GM10847 (cell line): Measurements from ENCODE around the gene NXN.

Source experiments
- POLR2A ChIP-seq: IDR thresholded peaks from 2 replicates; pipeline ENCODE4 v1.6.1; 2011; ENCODE audit not compliant: insufficient read length; ENCODE audit errors: extremely low read depth

Gene NXN

GRCh38 chr17:826778-827177 lies 152.8 kb downstream of the NXN start:
- no peak for TF ChIP-seq POLR2A

DNA sequence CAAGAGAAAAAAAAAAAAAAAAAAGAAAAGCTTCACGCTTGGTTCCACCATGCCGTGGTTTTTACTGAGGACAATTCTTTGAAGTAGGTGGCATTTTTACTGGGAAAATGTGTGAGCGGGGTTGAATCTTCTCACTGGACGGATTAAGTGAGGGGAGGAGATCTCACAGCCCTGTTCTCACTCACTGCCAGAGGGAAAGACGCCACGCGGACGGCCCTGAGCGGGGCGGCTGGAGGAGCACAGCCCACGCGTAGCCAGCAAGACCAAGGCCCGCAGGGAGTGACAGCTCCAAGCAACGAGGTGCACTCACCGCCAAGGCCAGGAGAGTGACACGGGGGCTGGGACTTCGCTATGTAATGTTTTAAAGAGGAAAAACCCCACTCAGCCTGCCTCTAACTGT lies 154.4 kb downstream of the NXN start:
- no peak for TF ChIP-seq POLR2A

GRCh38 chr17:824378-824777 lies 155.2 kb downstream of the NXN start:
- no peak for TF ChIP-seq POLR2A

GRCh38 chr17:823501-823902 lies 156.1 kb downstream of the NXN start:
- TF ChIP-seq POLR2A = no peak

GRCh38 chr17:819251-819650 lies 160.3 kb downstream of the NXN start:
- no peak for TF ChIP-seq POLR2A

- TF ChIP-seq POLR2A = no peak
These were observed 165.2 kb downstream of the NXN start for GRCh38 chr17:814371-814770.

DNA sequence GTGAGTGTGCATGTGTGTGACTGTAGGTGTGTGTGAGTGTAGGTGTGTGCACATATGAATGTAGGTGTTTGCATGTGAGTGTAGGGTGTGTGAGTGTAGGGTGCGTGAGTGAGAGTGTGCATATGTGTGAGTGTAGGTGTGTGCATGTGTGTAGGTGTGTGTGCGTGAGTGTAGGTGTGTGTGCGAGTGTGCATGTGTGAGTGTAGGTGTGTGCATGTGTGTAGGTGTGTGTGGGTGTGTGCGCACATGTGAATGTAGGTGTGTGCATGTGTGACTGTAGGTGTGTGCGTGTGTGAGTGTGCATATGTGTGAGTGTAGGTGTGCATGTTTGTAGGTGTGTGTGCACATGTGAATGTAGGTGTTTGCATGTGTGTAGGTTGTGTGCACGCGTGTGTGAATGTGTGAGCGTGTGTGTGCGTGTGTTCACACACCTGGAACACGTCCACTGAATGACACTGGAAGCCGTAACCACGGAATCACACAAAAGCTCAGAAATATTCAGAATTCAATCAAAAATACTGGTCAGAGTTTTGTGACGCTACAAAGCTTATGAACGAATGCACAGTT lies 166.9 kb downstream of the NXN start:
- TF ChIP-seq POLR2A = no peak

- no peak for TF ChIP-seq POLR2A
These were observed 168.4 kb downstream of the NXN start for GRCh38 chr17:811051-811784.

DNA sequence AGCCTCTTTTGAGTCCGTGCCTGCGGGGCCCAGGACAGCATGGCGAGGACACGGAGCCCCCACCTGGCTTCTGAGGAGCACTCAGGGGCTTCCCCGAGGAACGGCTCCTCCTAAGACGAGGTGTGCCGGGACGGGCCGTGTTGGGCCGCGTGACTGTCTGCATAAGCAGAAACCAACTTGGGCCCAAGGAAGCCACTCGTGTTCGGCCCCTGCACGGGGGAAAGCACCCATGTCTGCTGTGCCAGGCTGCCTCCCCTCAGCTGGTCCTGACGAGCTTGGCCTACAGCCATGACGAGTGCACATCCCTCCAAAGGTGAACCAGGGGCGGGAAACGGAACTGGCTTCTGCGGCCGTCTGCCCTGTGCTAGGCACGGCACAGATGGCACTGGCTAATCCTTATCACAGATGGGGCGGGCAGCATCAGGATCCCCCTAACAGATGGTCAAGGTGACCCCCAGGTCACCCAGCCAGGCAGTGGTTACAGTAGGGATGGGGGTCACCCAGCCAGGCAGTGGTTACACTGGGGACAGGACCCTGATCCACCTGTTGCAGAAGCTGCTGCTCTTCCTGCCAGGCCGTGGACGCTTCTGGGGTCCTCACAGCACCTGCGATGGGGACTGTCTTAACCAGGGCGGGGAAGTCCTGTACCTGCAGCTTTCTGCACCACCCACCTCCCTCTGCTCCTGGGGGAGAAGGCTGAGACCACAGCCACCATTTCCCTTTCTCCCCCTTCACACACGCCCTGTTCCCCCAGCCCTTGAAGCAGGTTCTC lies 171.9 kb downstream of the NXN start:
- no peak for TF ChIP-seq POLR2A

DNA sequence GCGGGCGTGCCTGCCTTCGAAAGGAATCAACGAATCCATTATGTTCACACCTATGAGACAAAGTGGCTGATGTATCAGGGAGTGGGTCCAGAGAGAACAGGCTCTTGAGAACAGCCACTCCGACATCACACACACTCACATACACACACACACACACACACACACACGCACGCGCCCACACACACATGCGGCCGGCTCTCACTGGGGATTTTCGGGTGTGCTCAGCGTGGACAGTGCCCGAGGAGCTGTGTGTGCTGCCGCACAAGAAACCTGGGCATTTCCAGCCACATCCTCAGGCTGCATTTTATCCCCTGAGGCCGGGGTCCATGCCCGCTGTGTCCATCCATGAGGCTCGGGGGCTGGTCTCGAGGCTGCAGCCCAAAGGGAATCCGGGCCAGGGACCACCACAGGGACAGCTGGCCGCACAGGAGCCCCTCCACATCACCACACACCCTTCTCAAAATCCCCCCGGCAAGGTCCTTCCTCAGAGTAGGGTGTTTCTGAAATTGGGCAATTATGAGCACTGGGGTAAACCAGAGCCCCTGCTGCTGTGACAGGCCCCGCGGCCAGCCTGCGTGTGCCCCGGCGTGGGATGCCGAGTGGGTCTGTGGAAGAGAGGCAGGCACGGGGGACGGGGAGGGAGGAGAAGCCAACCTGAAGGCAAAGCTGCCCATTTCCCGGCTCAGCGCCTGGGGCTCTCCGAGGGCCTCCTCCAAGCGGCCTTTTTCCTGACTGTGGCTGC lies 172.6 kb downstream of the NXN start:
- no peak for TF ChIP-seq POLR2A

- TF ChIP-seq POLR2A = no peak
These were observed 173.2 kb downstream of the NXN start for GRCh38 chr17:806346-806745.

GRCh38 chr17:804541-805435 lies 174.8 kb downstream of the NXN start:
- no peak for TF ChIP-seq POLR2A

GRCh38 chr17:802901-803881 lies 176.4 kb downstream of the NXN start:
- TF ChIP-seq POLR2A = no peak
